Measurements from ENCODE around the gene SHISA9. TPM values are rescaled to one million over a fixed set of nuclear protein-coding genes. Genes with fewer than 3 reads are reported as not detected.

Gene SHISA9
- total RNA-seq, 1 experiment from 2014 or later: 0.16 TPM

- DNase-seq (ENCODE audit: low read depth): peak; percentile 84
These were observed 208.9 kb downstream of the SHISA9 start for GRCh38 chr16:13110124-13110796.

- DNase-seq (ENCODE audit: low read depth): no peak
These were observed 210.3 kb downstream of the SHISA9 start for GRCh38 chr16:13111747-13112146.

DNA sequence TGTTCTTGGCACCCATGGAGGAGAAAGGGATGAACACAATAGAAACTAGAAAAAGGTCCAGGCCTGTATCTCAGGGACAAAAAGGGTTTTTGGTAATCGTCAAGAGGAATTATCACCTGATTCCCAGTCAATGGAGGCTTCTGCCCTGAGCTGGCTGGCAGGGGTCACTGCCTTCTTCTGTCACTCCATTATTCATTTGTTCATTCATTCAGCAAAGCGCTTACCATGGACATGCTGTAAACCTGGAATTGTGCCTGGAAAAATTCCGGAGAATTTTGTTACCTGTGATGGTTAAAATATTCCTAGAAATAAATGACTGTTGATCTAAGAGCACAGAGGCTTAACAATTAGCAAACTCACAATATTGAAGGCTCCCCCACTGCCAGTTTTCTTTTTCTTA, 212.3 kb downstream of the SHISA9 start:
- DNase-seq (ENCODE audit: low read depth): no peak

GRCh38 chr16:13118091-13118490, 216.7 kb downstream of the SHISA9 start:
- peak; percentile 3 for DNase-seq (ENCODE audit: low read depth)

DNA sequence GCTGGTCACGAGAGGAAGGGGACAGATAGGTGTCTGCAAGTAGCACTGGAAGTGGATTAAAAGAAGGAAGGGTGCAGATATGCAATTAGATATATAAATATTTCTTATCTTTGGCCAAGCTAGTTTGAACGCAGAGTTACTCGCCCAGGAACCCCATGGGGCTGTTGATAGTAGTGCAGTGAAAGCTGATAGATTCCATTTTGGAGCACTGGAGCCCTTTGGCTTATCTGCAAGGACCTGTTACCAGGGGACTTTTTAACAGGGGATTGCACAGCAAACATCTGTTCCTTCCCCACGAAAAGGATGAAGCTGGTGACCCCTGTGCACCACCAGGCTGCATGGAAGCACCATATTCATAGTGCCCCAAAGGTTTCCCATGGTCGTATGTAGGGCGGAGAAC, 218.7 kb downstream of the SHISA9 start:
- DNase-seq (ENCODE audit: low read depth): no peak

DNA sequence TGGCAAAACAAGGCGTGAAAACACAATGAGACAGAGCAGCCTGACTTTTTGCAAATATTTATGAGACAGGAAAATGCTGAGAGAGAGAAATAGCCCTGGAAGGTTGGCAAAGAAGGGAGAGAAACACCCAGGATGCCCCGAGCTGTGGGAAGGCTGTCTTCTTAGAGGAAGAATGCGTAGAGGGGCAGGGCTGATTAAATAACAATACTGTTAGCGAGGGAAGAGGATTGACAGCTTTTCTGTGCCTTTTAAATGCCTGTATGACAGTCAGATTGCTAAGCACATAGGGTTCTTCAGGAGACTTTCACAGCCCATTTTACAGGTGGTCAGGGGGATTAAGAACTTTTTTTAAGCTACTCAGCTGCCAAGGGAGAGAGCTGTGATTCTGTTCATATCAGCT, 219.2 kb downstream of the SHISA9 start:
- DNase-seq (ENCODE audit: low read depth): no peak

DNA sequence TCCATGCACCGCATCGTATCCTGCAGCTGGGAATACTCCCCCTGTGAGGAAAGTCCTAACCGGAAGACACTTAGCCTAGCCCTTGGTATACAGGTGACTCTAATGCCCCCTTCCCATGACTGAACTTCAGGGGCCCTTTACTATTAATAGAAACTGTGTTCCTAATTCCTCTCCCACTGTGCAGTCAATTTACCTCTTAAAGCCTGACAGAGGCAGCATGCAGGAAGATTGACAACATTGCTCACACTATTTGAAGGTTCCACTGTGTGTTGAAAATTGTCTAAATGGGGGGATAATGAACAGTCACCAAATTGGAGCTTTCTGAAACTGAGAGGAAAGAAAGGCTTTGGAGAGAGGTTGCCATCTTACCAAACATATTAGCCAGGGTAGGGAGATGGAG, 222.6 kb downstream of the SHISA9 start:
- DNase-seq (ENCODE audit: low read depth): no peak

GRCh38 chr16:13127144-13127543, 225.7 kb downstream of the SHISA9 start:
- DNase-seq (ENCODE audit: low read depth): no peak

GRCh38 chr16:13130586-13130985, 229.2 kb downstream of the SHISA9 start:
- DNase-seq (ENCODE audit: low read depth): no peak

GRCh38 chr16:13134836-13135235, 233.4 kb downstream of the SHISA9 start:
- DNase-seq (ENCODE audit: low read depth): no peak

- DNase-seq (ENCODE audit: low read depth): no peak
These were observed 235.5 kb downstream of the SHISA9 start for GRCh38 chr16:13136901-13137300.

DNA sequence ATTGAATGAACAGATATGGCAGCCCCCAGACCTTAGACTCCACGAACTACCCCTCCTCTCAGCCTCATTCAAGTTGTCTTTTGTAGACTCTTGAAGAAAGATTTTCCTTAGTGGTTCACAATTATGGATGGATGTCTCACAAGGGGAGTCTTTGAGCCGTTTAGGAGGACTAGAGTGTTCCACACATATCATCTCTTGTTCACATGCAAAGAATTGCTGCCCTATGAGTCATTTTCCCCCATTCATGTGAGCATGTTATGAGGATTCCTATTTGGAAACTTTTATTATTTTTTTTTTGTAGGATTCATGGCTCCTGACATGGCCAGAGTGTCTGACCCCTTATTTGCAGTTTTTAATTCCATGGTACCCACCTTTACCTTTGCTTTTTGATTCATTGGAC, 237.1 kb downstream of the SHISA9 start:
- DNase-seq (ENCODE audit: low read depth): peak; percentile 18

DNA sequence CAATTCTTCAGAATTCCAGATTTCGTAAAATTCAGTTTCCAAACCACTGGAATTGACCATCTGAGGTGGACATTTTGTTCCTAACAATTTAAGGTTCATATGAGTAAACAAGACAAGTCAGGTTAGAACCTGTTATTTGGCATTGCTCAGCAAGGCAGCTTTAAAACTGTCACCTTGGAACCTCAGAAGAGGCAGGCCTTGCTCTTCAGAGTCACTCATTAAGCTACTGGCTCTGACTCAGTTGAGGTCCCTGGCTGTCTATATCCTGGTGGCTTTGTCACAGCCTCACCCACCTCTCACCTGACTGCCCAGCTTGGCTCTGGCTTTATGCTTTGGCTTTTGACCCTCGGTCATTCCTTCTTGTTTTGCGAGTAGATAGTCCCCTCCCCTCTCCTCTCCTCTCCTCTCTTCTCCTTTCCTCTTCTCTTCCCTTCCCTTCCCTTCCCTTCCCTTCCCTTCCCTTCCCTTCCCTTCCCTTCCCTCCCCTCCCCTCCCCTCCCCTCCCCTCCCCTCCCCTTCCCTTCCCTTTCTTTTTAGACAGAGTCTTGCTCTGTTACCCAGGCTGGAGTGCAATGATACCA, 238.4 kb downstream of the SHISA9 start:
- no peak for DNase-seq (ENCODE audit: low read depth)

GRCh38 chr16:13143551-13143950, 242.2 kb downstream of the SHISA9 start:
- DNase-seq (ENCODE audit: low read depth): peak; percentile 3

DNA sequence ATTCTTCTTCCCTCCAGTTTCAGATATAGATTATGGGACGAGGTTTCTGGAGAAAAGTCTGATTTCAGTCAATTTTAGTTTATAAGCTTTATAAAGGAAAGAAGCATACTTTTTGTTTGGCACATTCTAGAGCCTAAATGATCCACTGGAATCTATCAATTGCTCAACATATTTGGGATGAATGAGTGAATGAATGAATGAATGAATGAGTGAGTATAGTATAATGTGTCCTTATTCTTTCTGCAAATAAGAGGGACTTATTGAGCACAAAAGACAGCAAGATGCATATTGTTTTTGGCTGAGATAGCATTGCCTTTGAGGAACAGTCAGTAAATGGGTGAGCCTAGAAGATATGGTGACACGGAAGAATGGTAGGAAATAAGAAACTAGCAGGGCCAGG, 245.4 kb downstream of the SHISA9 start:
- DNase-seq (ENCODE audit: low read depth): no peak

DNA sequence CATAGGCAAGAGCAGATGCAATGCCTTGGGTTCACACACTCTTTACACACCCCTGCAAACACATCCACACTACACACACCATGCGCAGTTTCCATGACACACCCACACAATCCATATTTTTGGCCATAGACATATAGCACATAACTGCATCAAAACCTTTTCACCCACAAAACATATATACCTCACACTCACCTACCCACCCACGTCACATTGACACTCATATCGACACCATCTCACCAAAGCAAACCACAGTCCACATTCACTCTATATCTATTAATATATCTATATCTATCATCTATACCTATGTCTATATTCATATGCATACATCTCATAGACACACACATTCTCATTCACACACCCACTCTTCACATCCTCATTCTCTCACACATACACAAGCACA, 246.9 kb downstream of the SHISA9 start:
- no peak for DNase-seq (ENCODE audit: low read depth)

- DNase-seq (ENCODE audit: low read depth): no peak
These were observed 247.4 kb downstream of the SHISA9 start for GRCh38 chr16:13148836-13149235.

GRCh38 chr16:13150181-13150885, 248.9 kb downstream of the SHISA9 start:
- no peak for DNase-seq (ENCODE audit: low read depth)

- no peak for DNase-seq (ENCODE audit: low read depth)
These were observed 252.3 kb downstream of the SHISA9 start for GRCh38 chr16:13153696-13154095.

- DNase-seq (ENCODE audit: low read depth): no peak
These were observed 253.4 kb downstream of the SHISA9 start for GRCh38 chr16:13154799-13155198.

DNA sequence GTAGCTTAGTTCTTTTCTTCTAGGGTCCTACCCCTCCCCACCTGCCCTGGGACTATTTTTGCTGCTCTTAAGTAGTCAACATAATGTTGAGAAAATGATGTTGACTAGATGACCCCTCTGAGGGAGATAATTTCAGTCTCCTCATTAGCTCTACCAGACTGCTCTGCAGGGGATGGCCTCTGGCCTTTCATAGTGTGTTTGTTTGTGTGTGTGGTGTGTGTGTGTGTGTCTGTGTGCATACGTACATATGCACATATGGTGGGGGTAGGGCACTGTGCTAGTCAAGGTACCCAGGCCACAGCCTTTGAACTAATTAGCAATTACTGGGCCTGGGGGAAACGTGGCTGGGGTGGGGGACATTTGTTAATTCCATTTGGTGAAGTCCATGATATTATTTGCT, 254.0 kb downstream of the SHISA9 start:
- DNase-seq (ENCODE audit: low read depth): no peak

DNA sequence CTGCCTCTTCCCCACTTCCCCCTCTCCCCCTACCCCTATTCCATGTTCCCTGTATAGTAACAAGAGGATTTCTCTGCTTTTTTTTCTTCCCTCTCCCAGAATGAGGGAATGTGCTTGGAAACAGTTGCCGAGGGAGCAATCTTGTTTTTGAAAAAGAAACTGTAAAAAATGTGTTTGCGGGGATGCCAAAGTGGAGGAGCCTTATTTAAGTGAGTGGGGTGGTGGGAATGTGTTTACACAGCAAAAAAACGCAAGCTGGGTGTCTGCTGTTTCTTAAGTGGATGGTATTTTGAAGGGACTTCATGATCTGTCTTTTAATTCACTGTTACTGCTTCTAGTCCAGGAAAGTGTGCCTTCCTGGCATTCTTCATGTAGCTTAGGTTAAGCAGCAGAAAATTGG, 254.4 kb downstream of the SHISA9 start:
- no peak for DNase-seq (ENCODE audit: low read depth)

DNA sequence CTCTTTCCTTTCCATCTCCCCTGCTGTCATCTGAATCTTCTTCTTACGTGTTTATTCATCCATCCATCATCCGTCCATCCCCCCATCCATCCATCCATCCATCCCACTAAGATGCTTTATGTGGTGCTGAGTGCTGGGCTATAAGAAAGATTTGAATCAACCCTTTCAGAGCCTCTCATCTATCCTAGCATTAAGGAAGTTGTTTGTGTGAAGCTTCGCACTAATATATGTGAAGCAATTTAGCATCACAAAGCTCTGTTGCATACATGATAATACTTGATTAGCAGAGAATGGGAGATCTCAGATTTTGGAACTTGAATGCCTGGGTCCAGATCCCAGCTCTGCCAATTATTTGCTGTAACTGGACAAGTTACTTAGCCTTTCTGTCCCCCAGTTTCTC, 255.7 kb downstream of the SHISA9 start:
- no peak for DNase-seq (ENCODE audit: low read depth)

All from HT1080 (cell line).